GM12891 (cell line): ENCODE measurements around the gene LILRB3.
"Not testable (repeated sequence)": the region's sequence is repeated elsewhere in the genome, so short reads cannot be mapped to it uniquely, and the experiment has no call there.

Experiments
- POLR2A ChIP-seq: IDR thresholded peaks from 2 replicates; pipeline ENCODE4 v1.6.1; 2011; ENCODE audit warnings: low read depth, low read length, control low read depth
- POLR2AphosphoS5 ChIP-seq: IDR thresholded peaks from 2 replicates; pipeline ENCODE4 v1.6.1; 2011; ENCODE audit warnings: low read depth, low read length, control low read depth
- TAF1 ChIP-seq: IDR thresholded peaks from 2 replicates; pipeline ENCODE4 v1.6.1; 2011; ENCODE audit warnings: low read depth, low read length, control low read depth

GRCh38 chr19:54181894-54182293 is 40.9 kb downstream of the LILRB3 start:
- not testable (repeated sequence) for TF ChIP-seq POLR2A, TAF1, POLR2AphosphoS5
